GM20000 (cell line): ENCODE data around the gene PRCC.

Source experiments
- DNase-seq: peaks from one replicate; pipeline ENCODE4 v3.0.0; 2012; ENCODE audit warnings: low spot score
- TF ChIP-seq, protein P1 (sequence below): IDR thresholded peaks from 2 replicates; pipeline ENCODE4 v1.5.1; 2012; ENCODE audit warnings: mild to moderate bottlenecking, control low read depth; ENCODE audit errors: extremely low read depth, missing control alignments

PRCC gene

DNA sequence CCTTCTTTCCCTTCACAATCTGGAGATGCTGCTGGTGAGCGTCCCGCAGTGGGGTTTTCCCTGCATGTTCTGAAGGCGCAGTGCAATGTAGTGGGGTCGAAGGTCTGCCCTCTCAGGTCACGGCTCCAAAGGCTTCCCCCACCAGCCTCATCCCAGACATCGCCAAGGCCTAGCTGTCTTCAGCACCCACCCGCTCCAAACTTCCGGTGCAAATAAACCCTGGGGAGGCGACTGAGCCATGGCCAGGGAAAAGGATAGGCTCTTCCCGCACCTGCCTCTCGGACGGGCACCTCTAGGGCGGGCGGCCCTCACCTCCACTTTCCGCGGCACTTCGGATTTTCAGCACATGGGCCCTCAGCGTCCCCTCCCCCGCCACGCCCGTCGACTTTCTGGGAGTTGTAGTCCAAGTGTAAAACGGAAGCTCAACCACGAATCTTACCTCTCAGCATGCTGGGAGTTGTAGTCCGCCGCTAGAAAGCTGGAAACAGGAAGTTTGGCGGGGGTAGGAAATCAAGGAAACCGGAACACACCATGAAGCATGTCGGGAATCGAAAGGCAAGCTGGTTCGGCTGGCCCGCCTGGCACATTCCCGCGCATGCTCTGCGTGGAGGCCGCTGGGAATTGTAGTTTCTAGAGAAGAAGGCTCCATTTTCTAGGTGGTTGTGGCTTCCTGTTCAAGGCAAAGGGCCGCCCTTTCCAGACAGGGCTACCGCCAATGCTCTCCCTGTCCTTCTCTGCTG is 26.4 kb upstream of the PRCC start, which contains the start of gene MRPL24:
TSS of gene MRPL24 (minus strand) at position 348 of the 740 bp plus-strand sequence. CDS start 2,384 bp downstream, outside the sequence.
- TF ChIP-seq, protein P1, sequence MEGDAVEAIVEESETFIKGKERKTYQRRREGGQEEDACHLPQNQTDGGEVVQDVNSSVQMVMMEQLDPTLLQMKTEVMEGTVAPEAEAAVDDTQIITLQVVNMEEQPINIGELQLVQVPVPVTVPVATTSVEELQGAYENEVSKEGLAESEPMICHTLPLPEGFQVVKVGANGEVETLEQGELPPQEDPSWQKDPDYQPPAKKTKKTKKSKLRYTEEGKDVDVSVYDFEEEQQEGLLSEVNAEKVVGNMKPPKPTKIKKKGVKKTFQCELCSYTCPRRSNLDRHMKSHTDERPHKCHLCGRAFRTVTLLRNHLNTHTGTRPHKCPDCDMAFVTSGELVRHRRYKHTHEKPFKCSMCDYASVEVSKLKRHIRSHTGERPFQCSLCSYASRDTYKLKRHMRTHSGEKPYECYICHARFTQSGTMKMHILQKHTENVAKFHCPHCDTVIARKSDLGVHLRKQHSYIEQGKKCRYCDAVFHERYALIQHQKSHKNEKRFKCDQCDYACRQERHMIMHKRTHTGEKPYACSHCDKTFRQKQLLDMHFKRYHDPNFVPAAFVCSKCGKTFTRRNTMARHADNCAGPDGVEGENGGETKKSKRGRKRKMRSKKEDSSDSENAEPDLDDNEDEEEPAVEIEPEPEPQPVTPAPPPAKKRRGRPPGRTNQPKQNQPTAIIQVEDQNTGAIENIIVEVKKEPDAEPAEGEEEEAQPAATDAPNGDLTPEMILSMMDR, result no peak
- DNase-seq, result peak; percentile 93

DNA sequence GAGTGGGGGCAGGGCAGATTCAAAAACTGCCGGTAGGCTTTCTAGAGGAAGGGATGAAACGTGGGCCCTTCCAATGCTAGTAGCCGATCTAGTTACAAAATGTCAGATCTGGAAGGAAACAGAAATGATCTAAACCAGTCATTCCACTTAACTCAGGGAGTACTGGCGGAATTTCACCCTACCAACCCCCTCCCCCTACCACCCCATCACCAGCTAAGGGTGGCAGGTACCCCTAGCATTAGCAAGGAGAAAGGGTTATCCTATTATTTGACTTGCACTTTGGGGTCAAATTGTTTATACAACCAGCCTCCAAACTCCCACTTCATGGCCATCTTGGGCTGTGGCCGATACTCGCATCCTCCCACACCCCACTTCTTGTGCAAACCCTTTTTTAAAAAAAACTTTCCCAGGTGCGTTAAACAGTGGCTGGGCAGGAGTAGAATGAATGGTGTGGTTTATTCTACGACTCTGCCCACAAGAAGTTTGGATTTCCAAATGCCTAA is 25.8 kb upstream of the PRCC start:
- no peak for DNase-seq
- TF ChIP-seq, protein P1, result no peak

DNA sequence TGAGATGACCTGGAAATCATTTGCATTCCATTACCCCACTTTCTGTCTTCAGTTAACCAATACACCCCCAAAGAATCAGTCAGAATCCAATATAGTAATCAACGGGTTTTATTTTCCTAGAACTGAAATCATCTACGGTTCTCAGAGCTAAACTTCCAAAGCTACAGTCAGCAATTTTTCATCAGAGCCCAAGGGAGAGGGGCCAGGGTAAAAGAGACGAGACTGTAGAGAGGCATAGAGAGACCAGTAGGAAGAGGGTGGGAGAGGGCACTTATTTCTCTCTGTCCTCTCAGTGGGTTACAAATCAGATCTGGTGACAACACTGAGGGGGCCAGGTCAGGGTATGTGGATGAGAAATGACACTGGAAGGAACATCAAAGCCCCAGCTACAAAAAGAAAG is 25.3 kb upstream of the PRCC start:
- no peak for DNase-seq
- TF ChIP-seq, protein P1, result no peak

DNA sequence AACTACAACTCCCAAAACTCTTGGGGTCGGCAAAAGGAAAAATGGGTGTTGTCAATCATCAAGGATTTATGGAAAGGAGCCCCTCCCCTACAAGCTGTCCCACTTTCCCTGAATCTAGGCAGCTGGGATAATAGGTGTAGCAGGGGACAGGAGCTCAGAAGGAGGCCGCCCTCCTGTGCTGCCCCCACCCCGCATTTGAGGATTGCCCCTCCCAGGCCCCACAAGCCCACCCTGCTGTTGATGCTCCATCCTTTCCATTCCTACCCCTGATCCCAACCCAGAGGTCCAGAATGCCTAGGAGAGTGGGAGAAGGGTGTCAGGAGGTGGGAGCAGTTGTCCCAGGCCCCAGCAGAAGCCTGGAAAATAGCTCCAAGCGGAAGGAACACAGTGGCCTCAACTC is 24.5 kb upstream of the PRCC start:
- DNase-seq, result no peak
- TF ChIP-seq, protein P1, result no peak

DNA sequence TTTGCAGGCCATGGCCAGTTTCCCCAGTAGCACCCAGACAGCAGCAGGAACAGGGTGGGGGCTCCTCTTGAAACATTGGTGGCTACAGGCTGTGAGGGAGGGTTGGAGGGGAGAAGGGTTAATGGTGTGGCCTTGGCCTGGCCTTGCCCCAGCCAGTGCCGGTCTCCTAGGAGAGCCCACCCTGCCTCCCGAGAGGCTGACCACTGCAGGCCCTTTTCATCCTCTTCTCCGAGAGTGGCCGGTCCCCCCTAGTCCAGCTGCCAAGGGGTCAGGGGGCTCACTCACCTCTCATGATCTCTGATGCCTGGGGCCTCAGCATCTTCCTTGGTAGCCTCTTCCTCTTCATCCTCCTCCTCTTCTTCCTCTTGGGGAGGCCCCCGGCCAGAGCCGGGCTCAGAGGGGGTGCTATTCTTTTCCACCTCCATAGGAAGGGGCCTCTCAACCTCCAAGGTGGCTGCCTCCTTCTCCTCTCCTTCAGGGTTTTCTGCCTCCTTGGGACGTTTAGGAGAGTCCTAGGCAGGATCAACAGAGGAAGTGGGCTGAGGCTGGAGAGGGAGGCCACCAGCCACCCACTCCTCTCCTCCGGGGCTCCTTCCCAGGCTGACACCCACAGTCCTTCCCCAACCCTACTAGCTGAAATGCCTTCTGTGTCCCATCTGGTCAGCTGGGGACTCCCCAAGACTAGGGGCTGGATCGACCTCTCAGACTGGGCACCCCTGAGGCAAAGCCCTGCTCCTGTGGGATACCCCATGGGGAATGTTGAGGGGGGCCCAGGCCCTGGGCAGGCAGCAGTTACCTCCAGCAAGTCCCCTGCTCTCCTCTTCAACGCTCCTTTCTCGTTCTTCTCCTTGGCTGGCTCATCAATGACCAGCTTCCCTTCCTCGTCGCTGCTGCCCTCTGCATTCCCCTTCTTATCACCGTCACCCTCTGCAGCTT is 23.7 kb upstream of the PRCC start:
- no peak for DNase-seq
- TF ChIP-seq, protein P1, result no peak

DNA sequence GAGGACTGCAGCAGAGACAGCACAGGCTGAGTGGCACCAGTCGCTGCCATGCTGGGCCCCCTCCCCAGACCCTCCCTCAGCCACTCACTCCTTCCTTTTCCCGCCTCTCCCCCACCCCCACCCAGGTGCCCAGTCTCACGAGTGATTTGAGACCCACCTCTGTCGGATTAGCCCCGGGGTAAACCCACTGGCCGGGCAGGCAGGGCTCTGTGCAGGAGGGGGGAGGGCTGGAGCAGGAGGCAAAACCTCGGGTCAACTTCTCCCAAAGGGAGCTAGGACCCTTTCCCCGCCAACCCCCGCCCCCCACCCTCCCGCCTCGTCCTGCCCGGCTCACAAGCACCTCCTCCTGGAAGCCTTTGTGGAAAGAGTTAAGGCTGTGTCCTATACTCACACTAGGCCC is 23.0 kb upstream of the PRCC start:
- TF ChIP-seq, protein P1, result no peak
- DNase-seq, result no peak
